GM19025 (cell line): ENCODE data around the gene PRELID2.
"Not testable (repeated sequence)": the region's sequence is repeated elsewhere in the genome, so short reads cannot be mapped to it uniquely, and the experiment has no call there.

Source experiments
- ATAC-seq: cut with Tn5 transposase; IDR thresholded peaks from one replicate; pipeline ENCODE4 v1.9.1; 2021; ENCODE audit warnings: mild to moderate bottlenecking, low read depth, moderate library complexity; ENCODE audit not compliant: unreplicated experiment

PRELID2 gene

DNA sequence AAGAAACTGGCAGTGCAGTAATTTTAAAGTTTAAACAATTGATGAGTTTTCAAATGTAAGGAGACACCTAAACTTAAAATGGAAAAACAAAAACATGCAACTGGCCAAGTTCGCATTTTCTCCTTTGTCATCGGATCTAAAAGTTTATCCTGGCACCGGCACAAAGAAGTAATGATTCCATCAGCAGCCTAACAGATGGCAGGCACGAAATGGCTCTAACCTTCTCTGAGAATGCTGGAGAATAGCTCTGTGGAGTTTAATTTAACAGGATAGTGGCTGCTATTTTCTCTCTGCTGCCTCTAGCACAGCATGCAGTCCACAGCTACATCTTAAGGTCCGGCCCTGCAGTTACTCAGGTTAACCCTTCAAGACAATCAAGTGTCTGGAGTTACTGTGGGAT lies 82.2 kb downstream of the PRELID2 start:
- ATAC-seq = no peak

GRCh38 chr5:145752534-145752933 lies 82.6 kb downstream of the PRELID2 start:
- no peak for ATAC-seq

- no peak for ATAC-seq
Measured at GRCh38 chr5:145750199-145750598, 84.9 kb downstream of the PRELID2 start.

DNA sequence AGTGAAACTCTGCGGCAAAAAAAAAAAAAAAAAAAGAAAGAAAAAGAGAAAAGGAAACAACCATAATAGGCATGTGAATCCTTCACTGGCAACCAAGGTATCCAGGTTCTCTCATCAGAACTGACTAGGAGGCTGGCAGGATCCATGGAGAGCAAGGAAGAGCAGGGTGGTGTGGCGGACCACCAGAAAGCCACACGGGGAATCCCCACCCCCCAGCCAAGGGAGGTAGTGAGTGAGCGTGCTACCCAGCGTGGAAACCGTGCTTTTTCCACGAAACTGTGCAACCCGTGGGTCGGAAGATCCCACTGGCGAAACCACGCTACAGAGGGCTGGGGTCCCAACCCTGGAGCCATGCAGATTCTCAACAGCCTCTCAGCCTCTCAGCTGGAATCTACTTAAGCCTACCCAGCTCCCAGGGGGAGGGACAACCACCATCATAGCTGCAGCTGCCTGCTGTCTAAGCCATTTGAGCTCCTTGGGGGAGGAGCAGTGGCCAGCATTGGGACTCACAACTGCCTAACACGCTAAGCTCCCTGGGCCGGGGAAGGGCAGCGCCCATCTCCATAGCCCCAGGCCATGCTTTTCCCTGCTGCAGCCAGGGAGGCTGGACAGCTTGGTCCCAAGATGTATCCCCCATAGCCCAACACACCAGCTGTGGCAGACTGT lies 91.6 kb downstream of the PRELID2 start:
- ATAC-seq = no peak

DNA sequence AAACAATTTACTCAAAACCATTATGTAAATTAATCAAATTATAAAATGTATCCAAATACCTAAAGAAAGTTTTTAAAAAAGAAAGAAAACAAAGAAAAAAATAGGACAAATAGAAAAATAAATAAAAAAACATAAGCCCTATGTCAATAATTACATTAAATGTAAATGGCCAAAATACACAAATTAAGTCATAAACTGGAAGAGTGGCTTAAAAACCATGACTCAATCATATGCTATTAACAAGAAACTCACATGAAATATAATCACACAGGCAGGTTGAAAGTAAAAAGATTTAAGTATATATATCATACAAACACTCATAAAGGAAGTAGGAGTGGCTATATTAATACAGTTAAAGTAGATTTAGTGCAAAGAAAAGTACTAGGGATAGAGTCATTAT lies 95.3 kb downstream of the PRELID2 start:
- no peak for ATAC-seq

DNA sequence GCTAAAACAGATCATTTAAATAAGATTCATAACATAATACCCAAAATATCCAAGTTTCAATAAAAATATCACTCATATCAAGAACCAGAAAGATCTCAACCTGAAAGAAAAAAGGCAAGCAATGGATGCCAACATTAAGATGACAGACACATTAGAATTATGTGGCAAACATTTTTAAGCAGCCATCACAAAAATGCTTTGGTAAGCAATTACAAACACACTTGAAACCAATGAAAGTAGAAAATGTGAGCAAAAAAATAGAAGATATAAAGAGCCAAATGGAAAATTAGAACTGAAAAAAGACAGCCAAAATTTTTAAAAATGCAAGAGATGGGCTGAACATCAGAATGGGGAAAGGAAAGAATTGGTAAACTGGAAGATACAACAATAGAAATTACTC lies 96.9 kb downstream of the PRELID2 start:
- ATAC-seq = no peak

DNA sequence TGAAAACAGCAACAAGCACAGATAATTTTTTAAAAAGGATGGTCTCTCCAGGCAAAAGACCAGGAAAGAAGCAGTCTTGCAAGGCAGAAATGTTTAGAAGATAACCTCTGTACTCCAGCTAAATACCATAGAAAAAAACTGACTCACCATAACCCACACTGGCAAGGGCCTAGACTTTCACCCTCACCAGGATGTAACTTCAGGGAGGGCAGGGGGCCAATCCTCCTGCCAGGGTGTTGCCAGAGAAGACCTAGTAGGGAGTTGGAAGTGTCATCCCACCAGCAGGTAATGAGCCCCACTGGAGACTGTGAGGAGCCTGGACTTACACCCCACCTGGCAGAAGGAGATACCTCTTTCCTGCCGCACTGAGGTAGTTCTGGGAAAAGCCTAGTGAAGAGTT lies 97.6 kb downstream of the PRELID2 start:
- ATAC-seq = no peak

DNA sequence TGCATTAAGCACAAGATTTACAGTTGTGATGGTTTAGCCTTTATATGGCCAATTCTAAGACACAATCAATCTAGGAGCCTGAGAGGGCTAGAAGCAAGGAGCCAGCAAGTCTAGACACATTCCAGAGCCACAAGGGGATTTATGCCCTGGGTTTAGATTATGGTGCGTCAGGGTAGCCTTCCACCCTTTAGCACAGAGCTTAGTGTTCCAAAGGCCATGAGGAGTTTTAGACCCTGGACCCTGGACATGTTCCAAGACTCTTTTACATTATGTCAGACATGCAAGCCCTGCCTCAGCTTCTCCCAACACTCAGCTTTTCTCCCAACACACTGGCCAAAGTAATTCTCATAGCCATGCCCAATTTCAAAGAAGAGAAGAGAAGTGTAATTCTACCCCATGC lies 105.2 kb downstream of the PRELID2 start:
- ATAC-seq = not testable (repeated sequence)

GRCh38 chr5:145723516-145723915 lies 111.6 kb downstream of the PRELID2 start:
- no peak for ATAC-seq

DNA sequence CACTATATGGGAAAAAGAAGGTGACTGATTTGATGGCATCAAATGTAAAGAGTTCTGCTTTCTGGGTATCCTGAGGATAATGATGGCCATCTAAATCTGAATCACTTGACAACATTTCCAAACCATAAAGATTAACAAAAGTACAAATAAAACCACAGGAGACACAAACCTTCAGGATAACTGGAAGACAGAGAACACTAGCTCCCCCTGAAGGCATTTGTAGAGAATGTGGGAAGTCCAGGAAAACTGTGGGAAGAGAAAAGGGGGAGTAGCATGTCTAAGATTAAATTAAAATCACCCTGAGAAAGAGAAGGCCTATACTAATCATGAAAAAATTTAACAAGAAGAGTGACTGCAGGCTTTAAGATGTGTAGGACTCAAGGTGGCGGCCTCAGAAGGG lies 116.2 kb downstream of the PRELID2 start:
- no peak for ATAC-seq

DNA sequence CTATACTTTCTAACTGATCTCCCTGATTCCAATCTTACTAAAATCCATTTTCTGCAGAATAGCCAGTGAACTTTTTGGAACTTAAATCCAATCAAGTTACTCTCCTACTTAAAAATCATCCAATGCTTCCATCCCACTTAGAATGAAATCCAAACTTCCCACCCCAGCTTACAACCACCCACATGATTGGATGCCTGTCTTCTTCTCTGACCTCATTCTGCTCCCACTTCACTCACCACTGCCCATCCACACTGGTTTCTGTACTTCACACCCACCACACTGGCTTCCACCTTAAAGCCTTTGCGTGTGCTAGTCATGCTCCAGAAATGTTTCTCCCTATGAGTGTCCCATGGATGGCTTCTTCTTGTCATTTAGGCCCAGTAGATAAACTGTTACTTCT lies 119.7 kb downstream of the PRELID2 start:
- no peak for ATAC-seq

DNA sequence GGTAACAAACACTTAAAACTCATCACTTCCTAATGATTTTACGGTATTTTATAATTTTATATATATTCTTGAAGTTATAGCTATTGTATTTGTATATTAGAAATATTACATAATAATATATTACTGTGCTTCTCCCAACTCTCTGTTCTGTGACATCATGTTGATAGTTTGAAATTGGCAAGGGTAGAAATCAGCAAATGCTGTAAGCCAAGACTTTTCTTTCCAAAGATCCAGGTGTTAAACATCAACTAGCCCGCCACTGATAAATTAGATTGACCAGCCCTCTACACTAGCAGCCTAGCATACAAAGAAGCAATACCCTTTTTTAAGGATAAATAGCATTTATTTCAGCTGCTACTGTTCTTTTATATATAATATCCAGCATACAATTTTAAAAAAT lies 122.9 kb downstream of the PRELID2 start:
- no peak for ATAC-seq

DNA sequence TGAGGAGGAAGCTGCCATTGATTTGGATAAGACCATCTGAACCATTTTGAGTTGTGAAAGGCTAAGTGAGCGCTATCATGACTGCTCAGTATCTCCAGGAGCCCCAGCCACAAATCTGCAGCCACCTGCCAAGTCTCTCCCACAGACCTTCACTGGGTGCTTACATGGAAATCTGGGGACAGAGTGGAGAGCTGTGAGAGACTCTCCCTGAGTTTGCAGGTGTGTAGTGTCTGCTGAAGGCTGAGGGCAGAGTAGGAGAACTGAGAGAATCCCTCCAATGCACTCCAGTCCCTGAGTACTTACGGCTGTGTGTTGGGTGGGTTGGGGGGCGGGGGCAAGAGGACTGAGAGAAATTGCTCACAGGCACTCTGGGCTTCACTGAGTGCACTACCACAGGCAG lies 123.7 kb downstream of the PRELID2 start:
- no peak for ATAC-seq
